ENCODE measurements around the gene TAPBPL. TPM values are rescaled to one million over a fixed set of nuclear protein-coding genes. Genes with fewer than 3 reads are reported as not detected.

TAPBPL gene
- polyA plus RNA-seq, 3 donors, result 89.3 to 145 (median 91.8) TPM

- peaks cover 0 to 4% (median 0%) of the 10 kb centered on the region in 3 donors for H3K27me3 Mint-ChIP-seq (ENCODE audit: low read depth in 3 of 3)
- H3K9ac ChIP-seq (ENCODE audit: insufficient read depth, low read length, poor library complexity, severe bottlenecking), result no peak overlapping the region
- H3K9me3 Mint-ChIP-seq, result peaks cover 0 to 6% (median 3%) of the 10 kb centered on the region in 7 donors
- intact Hi-C loops (cut with micrococcal nuclease), result loop anchor here in 1 of 2 donors (5.0 kb wide), 1 partner anchor 122 kb away; no protein-coding TSS in a partner anchor
- H3K9me3 ChIP-seq (replicated peaks in 1 of 2; ENCODE audit: control insufficient read depth in 1 of 2, insufficient read depth in 1 of 2, low read length in 2 of 2), result peaks cover 0 to 5% of the 10 kb centered on the region in 2 donors
- no peak for TF ChIP-seq CTCF (IDR thresholded peaks at IDR 0.05)
- no peaks in the 10 kb centered on the region for H3K79me2 ChIP-seq (ENCODE audit: insufficient read depth, low read length)
- H4K20me1 ChIP-seq (ENCODE audit: insufficient read depth, low read length), result no peaks in the 10 kb centered on the region
- H3K4me1 Mint-ChIP-seq, result peaks cover 30% of the 10 kb centered on the region
- H3K27ac Mint-ChIP-seq, result no peak overlapping the region
- no peak for DNase-seq
- H3K27ac ChIP-seq (ENCODE audit: low read depth in 1 of 2, low read length in 2 of 2), result no peak overlapping the region
- no peak overlapping the region for H2AFZ ChIP-seq (ENCODE audit: insufficient read depth, low read depth, low read length, poor library complexity, severe bottlenecking)
- no peaks in the 10 kb centered on the region for H3K27me3 ChIP-seq (ENCODE audit: control insufficient read depth in 2 of 2, insufficient read depth in 2 of 2, low read length in 2 of 2)
- WGBS (ENCODE audit: insufficient coverage), result no CpG with 5 or more reads among the region's 4 CpGs
- H3K36me3 Mint-ChIP-seq, result no peaks in the 10 kb centered on the region
- H3K4me3 Mint-ChIP-seq, result no peak overlapping the region
- H3K36me3 ChIP-seq (replicated peaks in 1 of 2; ENCODE audit: control insufficient read depth in 1 of 2, insufficient read depth in 2 of 2, low read length in 2 of 2), result no peaks in the 10 kb centered on the region
- peaks cover 34 to 35% of the 10 kb centered on the region in 2 donors for H3K4me1 ChIP-seq (ENCODE audit: control insufficient read depth in 1 of 2, insufficient read depth in 2 of 2, low read length in 2 of 2)
- H3K4me3 ChIP-seq (replicated peaks in 1 of 3; ENCODE audit: low read depth in 2 of 3, low read length in 3 of 3), result no peak overlapping the region
- no peak overlapping the region for H3K4me2 ChIP-seq (replicated peaks; ENCODE audit: extremely low read depth, low read length, poor library complexity, severe bottlenecking)
Measured at GRCh38 chr12:6420364-6420763, 31.5 kb upstream of the TAPBPL start.

- intact Hi-C loops (cut with micrococcal nuclease), result loop anchor here (2.0 to 5.0 kb wide), 3 partner anchors 45 to 119 kb away; partner anchors contain the start of gene GAPDH (in 1 of the 2)
- Mint-ChIP-seq H3K9me3 (no peaks in the 10 kb centered on the region), H3K4me3 (no peak overlapping the region), H3K4me1 (peaks cover 22% of the 10 kb centered on the region), H3K27me3 (ENCODE audit: low read depth in 3 of 3) (peaks cover 0 to 4% (median 0%) of the 10 kb centered on the region in 3 donors), H3K36me3 (no peaks in the 10 kb centered on the region), H3K27ac (peak overlapping the region in 4 of 7 donors; percentile 7 to 52 (median 26))
- H3K4me1 ChIP-seq (ENCODE audit: control insufficient read depth in 1 of 2, insufficient read depth in 2 of 2, low read length in 2 of 2), result peaks cover 20 to 29% of the 10 kb centered on the region in 2 donors
- H3K79me2 ChIP-seq (ENCODE audit: insufficient read depth, low read length), result no peaks in the 10 kb centered on the region
- H3K9ac ChIP-seq (ENCODE audit: insufficient read depth, low read length, poor library complexity, severe bottlenecking), result no peak overlapping the region
- H3K27me3 ChIP-seq (ENCODE audit: control insufficient read depth in 2 of 2, insufficient read depth in 2 of 2, low read length in 2 of 2), result no peaks in the 10 kb centered on the region
- H3K36me3 ChIP-seq (replicated peaks in 1 of 2; ENCODE audit: control insufficient read depth in 1 of 2, insufficient read depth in 2 of 2, low read length in 2 of 2), result no peaks in the 10 kb centered on the region
- peak; percentile 85 for TF ChIP-seq CTCF (IDR thresholded peaks at IDR 0.05)
- H3K9me3 ChIP-seq (replicated peaks in 1 of 2; ENCODE audit: control insufficient read depth in 1 of 2, insufficient read depth in 1 of 2, low read length in 2 of 2), result no peaks in the 10 kb centered on the region
- no peak overlapping the region for H3K4me3 ChIP-seq (replicated peaks in 1 of 3; ENCODE audit: low read depth in 2 of 3, low read length in 3 of 3)
- H3K27ac ChIP-seq (ENCODE audit: low read depth in 1 of 2, low read length in 2 of 2), result peak overlapping the region in 1 of 2 donors; percentile 15
- DNase-seq, result peak; percentile 90 to 94 (median 93)
- no peaks in the 10 kb centered on the region for H4K20me1 ChIP-seq (ENCODE audit: insufficient read depth, low read length)
- no peak overlapping the region for H2AFZ ChIP-seq (ENCODE audit: insufficient read depth, low read depth, low read length, poor library complexity, severe bottlenecking)
- H3K4me2 ChIP-seq (replicated peaks; ENCODE audit: extremely low read depth, low read length, poor library complexity, severe bottlenecking), result no peak overlapping the region
- WGBS (ENCODE audit: insufficient coverage), result 12% methylated on average over 8 of the region's 9 CpGs
Measured at GRCh38 chr12:6423267-6424007, 28.4 kb upstream of the TAPBPL start.
